ENCODE measurements around the gene SNRK. TPM values are rescaled to one million over a fixed set of nuclear protein-coding genes. Genes with fewer than 3 reads are reported as not detected.

The SNRK gene
- total and polyA plus RNA-seq, 5 donors from 2014 or later, result 40.7 to 158 (median 49.5) TPM

DNA sequence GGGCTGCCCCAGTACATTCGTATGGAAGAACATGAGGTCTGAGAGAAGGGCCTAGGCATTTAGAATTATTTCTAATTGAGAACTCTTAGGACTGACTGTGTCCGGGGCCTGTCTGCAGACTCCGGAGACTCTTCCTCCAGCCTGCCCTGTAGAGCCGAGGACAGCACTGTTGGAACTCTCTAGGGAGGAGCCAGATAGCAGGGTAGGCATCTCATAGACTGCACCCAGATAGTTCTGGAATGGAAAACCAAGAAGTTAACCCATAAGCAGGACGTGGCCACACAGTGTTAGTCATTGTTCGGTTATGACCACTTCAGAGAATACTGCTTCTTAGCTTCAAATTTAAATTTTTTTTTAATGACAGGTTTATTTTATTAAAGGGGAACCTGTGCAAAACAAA, 59.5 kb downstream of the SNRK start:
- peak overlapping the region; percentile 74 to 95 (median 95) for H3K27ac Mint-ChIP-seq
- ATAC-seq (ENCODE audit: low read depth in 2 of 2) (peak in 1 of 2 donors; percentile 24), DNase-seq (no peak)
- H3K9me3 Mint-ChIP-seq, result peaks cover 0 to 4% (median 2%) of the 10 kb centered on the region in 7 donors
- no peaks in the 10 kb centered on the region for H3K27me3 ChIP-seq (ENCODE audit: control insufficient read depth, insufficient read depth, low read length)
- H3K4me3 ChIP-seq (ENCODE audit: low read depth, low read length), result peak overlapping the region; percentile 52
- H3K27me3 Mint-ChIP-seq, result no peaks in the 10 kb centered on the region
- H3K4me3 Mint-ChIP-seq, result peak overlapping the region; percentile 49 to 82 (median 52)
- H3K4me1 ChIP-seq (ENCODE audit: control insufficient read depth, insufficient read depth, low read length, poor library complexity, severe bottlenecking), result peaks cover 38% of the 10 kb centered on the region
- H3K4me1 Mint-ChIP-seq, result peaks cover 24 to 70% (median 50%) of the 10 kb centered on the region in 4 donors
- peaks cover 90% of the 10 kb centered on the region for H3K36me3 ChIP-seq (ENCODE audit: control insufficient read depth, insufficient read depth, low read length)
- peaks cover 0 to 7% of the 10 kb centered on the region in 2 experiments for H3K9me3 ChIP-seq (ENCODE audit: control insufficient read depth in 2 of 2, low read length in 2 of 2)
- H3K27ac ChIP-seq (ENCODE audit: insufficient read depth, low read length, poor library complexity, severe bottlenecking), result peak overlapping the region; percentile 50
- peaks cover 77% of the 10 kb centered on the region for H3K36me3 Mint-ChIP-seq

DNA sequence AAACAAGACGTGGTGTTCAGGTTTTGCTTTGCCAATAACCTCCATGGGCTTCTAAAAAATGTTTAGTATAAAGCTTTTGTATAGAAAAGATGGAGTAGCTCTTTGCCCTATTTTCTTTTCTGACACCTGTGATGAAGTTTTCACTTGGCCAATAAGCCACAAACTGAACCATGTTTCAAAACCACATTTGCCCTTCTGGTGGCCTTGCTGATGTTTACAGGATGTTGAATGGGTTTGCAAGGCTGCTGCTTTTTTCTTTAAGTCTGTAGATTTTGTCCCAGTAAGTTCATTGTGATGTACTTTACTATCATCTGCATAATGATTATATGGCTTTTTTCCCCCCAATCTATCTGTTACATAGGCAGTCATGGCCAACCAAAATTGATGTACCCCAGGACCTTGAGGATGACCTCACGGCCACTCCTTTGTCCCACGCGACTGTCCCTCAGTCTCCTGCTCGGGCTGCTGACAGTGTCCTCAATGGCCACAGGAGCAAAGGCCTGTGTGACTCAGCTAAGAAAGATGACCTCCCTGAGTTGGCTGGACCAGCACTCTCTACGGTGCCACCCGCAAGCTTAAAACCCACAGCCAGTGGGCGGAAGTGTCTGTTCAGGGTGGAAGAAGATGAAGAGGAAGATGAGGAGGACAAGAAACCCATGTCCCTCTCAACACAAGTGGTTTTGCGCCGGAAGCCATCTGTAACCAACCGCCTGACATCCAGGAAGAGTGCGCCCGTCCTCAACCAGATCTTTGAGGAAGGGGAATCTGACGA, 60.8 kb downstream of the SNRK start:
- H3K36me3 Mint-ChIP-seq, result peaks cover 88% of the 10 kb centered on the region
- peak in 2 of 3 donors; percentile 70 to 84 for DNase-seq
- H3K27ac Mint-ChIP-seq, result peak overlapping the region; percentile 81 to 96 (median 95)
- H3K27ac ChIP-seq (ENCODE audit: insufficient read depth, low read length, poor library complexity, severe bottlenecking), result peak overlapping the region; percentile 50
- H3K4me1 ChIP-seq (ENCODE audit: control insufficient read depth, insufficient read depth, low read length, poor library complexity, severe bottlenecking), result peaks cover 38% of the 10 kb centered on the region
- H3K4me3 ChIP-seq (ENCODE audit: low read depth, low read length), result peak overlapping the region; percentile 52
- ATAC-seq (ENCODE audit: low read depth in 2 of 2), result peak; percentile 56 to 64
- H3K27me3 ChIP-seq (ENCODE audit: control insufficient read depth, insufficient read depth, low read length), result no peaks in the 10 kb centered on the region
- peaks cover 26 to 69% (median 49%) of the 10 kb centered on the region in 4 donors for H3K4me1 Mint-ChIP-seq
- peaks cover 90% of the 10 kb centered on the region for H3K36me3 ChIP-seq (ENCODE audit: control insufficient read depth, insufficient read depth, low read length)
- H3K27me3 Mint-ChIP-seq, result no peaks in the 10 kb centered on the region
- peak overlapping the region; percentile 24 to 67 (median 57) for H3K4me3 Mint-ChIP-seq
- H3K9me3 ChIP-seq (ENCODE audit: control insufficient read depth in 2 of 2, low read length in 2 of 2), result peaks cover 7 to 19% of the 10 kb centered on the region in 2 experiments
- peaks cover 0 to 16% (median 9%) of the 10 kb centered on the region in 7 donors for H3K9me3 Mint-ChIP-seq

DNA sequence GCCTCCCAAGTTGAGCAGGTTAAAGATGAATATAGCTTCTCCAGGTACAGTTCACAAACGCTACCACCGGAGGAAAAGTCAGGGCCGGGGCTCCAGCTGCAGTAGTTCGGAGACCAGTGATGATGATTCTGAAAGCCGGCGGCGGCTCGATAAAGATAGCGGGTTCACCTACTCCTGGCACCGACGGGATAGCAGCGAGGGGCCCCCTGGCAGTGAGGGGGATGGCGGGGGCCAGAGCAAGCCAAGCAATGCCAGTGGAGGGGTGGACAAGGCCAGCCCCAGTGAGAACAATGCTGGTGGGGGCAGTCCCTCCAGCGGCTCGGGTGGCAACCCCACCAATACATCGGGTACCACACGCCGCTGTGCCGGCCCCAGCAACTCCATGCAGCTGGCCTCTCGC, 61.4 kb downstream of the SNRK start:
- Histone ChIP-seq H3K36me3 (ENCODE audit: control insufficient read depth, insufficient read depth, low read length) (peaks cover 87% of the 10 kb centered on the region), H3K4me1 (ENCODE audit: control insufficient read depth, insufficient read depth, low read length, poor library complexity, severe bottlenecking) (peaks cover 38% of the 10 kb centered on the region)

GRCh38 chr3:43348350-43348749, 62.0 kb downstream of the SNRK start:
- Histone ChIP-seq H3K9me3 (ENCODE audit: control insufficient read depth in 2 of 2, low read length in 2 of 2) (peaks cover 19 to 31% of the 10 kb centered on the region in 2 experiments), H3K27ac (ENCODE audit: insufficient read depth, low read length, poor library complexity, severe bottlenecking) (no peak overlapping the region), H3K36me3 (ENCODE audit: control insufficient read depth, insufficient read depth, low read length) (peaks cover 81% of the 10 kb centered on the region), H3K4me3 (ENCODE audit: low read depth, low read length) (no peak overlapping the region), H3K4me1 (ENCODE audit: control insufficient read depth, insufficient read depth, low read length, poor library complexity, severe bottlenecking) (peaks cover 38% of the 10 kb centered on the region), H3K27me3 (ENCODE audit: control insufficient read depth, insufficient read depth, low read length) (no peaks in the 10 kb centered on the region)
- peak overlapping the region in 1 of 4 donors; percentile 35 for H3K4me3 Mint-ChIP-seq
- no peaks in the 10 kb centered on the region for H3K27me3 Mint-ChIP-seq
- DNase-seq (no peak), ATAC-seq (ENCODE audit: low read depth in 2 of 2) (no peak)
- H3K36me3 Mint-ChIP-seq, result peaks cover 88% of the 10 kb centered on the region
- peak overlapping the region in 2 of 3 donors; percentile 84 to 91 for H3K27ac Mint-ChIP-seq
- H3K4me1 Mint-ChIP-seq, result peaks cover 26 to 57% (median 42%) of the 10 kb centered on the region in 4 donors
- H3K9me3 Mint-ChIP-seq, result peaks cover 0 to 26% (median 12%) of the 10 kb centered on the region in 7 donors

More for the DNA sequence above, 61.4 kb downstream of the SNRK start:
- Mint-ChIP-seq H3K27me3 (no peaks in the 10 kb centered on the region), H3K4me3 (peak overlapping the region in 3 of 4 donors; percentile 53 to 67 (median 61)), H3K27ac (peak overlapping the region; percentile 81 to 96 (median 95)), H3K9me3 (peaks cover 0 to 22% (median 9%) of the 10 kb centered on the region in 7 donors), H3K4me1 (peaks cover 27 to 63% (median 46%) of the 10 kb centered on the region in 4 donors), H3K36me3 (peaks cover 89% of the 10 kb centered on the region)
- DNase-seq, result no peak
- ATAC-seq (ENCODE audit: low read depth in 2 of 2), result no peak
- Histone ChIP-seq H3K4me3 (ENCODE audit: low read depth, low read length) (no peak overlapping the region), H3K27me3 (ENCODE audit: control insufficient read depth, insufficient read depth, low read length) (no peaks in the 10 kb centered on the region), H3K9me3 (ENCODE audit: control insufficient read depth in 2 of 2, low read length in 2 of 2) (peaks cover 13 to 26% of the 10 kb centered on the region in 2 experiments), H3K27ac (ENCODE audit: insufficient read depth, low read length, poor library complexity, severe bottlenecking) (no peak overlapping the region)

GRCh38 chr3:43348852-43349574, 62.7 kb downstream of the SNRK start:
- H3K4me1 ChIP-seq (ENCODE audit: control insufficient read depth, insufficient read depth, low read length, poor library complexity, severe bottlenecking), result peaks cover 38% of the 10 kb centered on the region
- Mint-ChIP-seq H3K36me3 (peaks cover 84% of the 10 kb centered on the region), H3K27me3 (no peaks in the 10 kb centered on the region), H3K4me3 (peak overlapping the region in 2 of 4 donors; percentile 15 to 54), H3K27ac (peak overlapping the region; percentile 71 to 91 (median 84)), H3K4me1 (peaks cover 26 to 51% (median 36%) of the 10 kb centered on the region in 4 donors), H3K9me3 (peaks cover 0 to 32% (median 19%) of the 10 kb centered on the region in 7 donors)
- H3K9me3 ChIP-seq (ENCODE audit: control insufficient read depth in 2 of 2, low read length in 2 of 2), result peaks cover 26 to 38% of the 10 kb centered on the region in 2 experiments
- ATAC-seq (ENCODE audit: low read depth in 2 of 2), result no peak
- no peak overlapping the region for H3K4me3 ChIP-seq (ENCODE audit: low read depth, low read length)
- DNase-seq, result no peak
- no peaks in the 10 kb centered on the region for H3K27me3 ChIP-seq (ENCODE audit: control insufficient read depth, insufficient read depth, low read length)
- no peak overlapping the region for H3K27ac ChIP-seq (ENCODE audit: insufficient read depth, low read length, poor library complexity, severe bottlenecking)
- H3K36me3 ChIP-seq (ENCODE audit: control insufficient read depth, insufficient read depth, low read length), result peaks cover 74% of the 10 kb centered on the region

DNA sequence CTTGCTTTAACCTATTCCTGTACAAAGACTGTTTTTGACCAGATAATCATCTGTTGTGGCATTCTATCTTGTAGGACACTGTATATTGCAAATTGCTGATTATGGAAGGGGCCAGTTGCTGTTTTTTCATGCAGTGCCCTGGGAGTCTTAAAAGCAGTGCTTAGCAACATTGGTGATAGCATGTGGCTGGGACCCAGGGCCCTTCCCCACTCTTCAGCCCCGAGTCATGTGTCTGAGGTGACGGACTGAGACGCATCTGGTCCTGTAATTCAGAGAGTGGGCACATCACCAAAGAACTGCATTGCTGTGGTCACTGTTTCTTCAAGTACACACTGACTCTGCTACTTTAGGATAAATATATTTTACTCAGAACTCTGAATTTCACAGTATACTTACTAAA, 63.4 kb downstream of the SNRK start:
- Mint-ChIP-seq H3K27me3 (no peaks in the 10 kb centered on the region), H3K36me3 (peaks cover 84% of the 10 kb centered on the region), H3K9me3 (peaks cover 0 to 39% (median 19%) of the 10 kb centered on the region in 7 donors), H3K27ac (no peak overlapping the region), H3K4me3 (no peak overlapping the region), H3K4me1 (peaks cover 26 to 45% (median 29%) of the 10 kb centered on the region in 4 donors)
- Histone ChIP-seq H3K4me3 (ENCODE audit: low read depth, low read length) (no peak overlapping the region), H3K27ac (ENCODE audit: insufficient read depth, low read length, poor library complexity, severe bottlenecking) (no peak overlapping the region), H3K4me1 (ENCODE audit: control insufficient read depth, insufficient read depth, low read length, poor library complexity, severe bottlenecking) (peaks cover 35% of the 10 kb centered on the region), H3K9me3 (ENCODE audit: control insufficient read depth in 2 of 2, low read length in 2 of 2) (peaks cover 33 to 45% of the 10 kb centered on the region in 2 experiments), H3K27me3 (ENCODE audit: control insufficient read depth, insufficient read depth, low read length) (no peaks in the 10 kb centered on the region), H3K36me3 (ENCODE audit: control insufficient read depth, insufficient read depth, low read length) (peaks cover 67% of the 10 kb centered on the region)
- ATAC-seq (ENCODE audit: low read depth in 2 of 2), result no peak
- DNase-seq, result no peak

DNA sequence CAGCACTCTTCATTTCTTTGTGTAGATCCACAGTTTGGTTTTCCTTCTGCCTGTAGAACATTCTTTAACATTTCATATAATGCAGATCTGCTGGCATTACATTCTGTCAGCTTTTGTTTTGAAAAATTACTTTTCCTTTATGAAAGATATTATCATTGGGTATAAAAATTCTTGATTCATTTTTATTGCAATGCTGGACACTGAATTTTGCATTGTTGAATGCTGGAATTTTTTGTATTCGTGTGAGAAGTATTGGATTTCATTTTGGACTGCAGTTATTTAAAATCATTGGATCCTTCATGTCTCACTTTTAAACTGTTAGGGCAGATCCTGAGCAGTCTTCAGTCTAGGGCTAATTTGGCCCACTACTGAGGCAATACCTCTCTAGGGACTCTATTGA, 67.1 kb downstream of the SNRK start:
- Mint-ChIP-seq H3K4me3 (no peak overlapping the region), H3K27ac (no peak overlapping the region), H3K27me3 (no peaks in the 10 kb centered on the region), H3K36me3 (peaks cover 62% of the 10 kb centered on the region), H3K9me3 (peaks cover 9 to 72% (median 35%) of the 10 kb centered on the region in 7 donors), H3K4me1 (peaks cover 0 to 13% (median 11%) of the 10 kb centered on the region in 4 donors)
- Histone ChIP-seq H3K27ac (ENCODE audit: insufficient read depth, low read length, poor library complexity, severe bottlenecking) (no peak overlapping the region), H3K9me3 (ENCODE audit: control insufficient read depth in 2 of 2, low read length in 2 of 2) (peaks cover 57 to 62% of the 10 kb centered on the region in 2 experiments), H3K36me3 (ENCODE audit: control insufficient read depth, insufficient read depth, low read length) (peaks cover 38% of the 10 kb centered on the region), H3K4me1 (ENCODE audit: control insufficient read depth, insufficient read depth, low read length, poor library complexity, severe bottlenecking) (peaks cover 2% of the 10 kb centered on the region), H3K27me3 (ENCODE audit: control insufficient read depth, insufficient read depth, low read length) (no peaks in the 10 kb centered on the region), H3K4me3 (ENCODE audit: low read depth, low read length) (no peak overlapping the region)
- ATAC-seq (ENCODE audit: low read depth in 2 of 2), result no peak
- no peak for DNase-seq
